ENCODE data around the gene GNG11. TPM values are rescaled to one million over a fixed set of nuclear protein-coding genes. Genes with fewer than 3 reads are reported as not detected.

Gene GNG11
- total RNA-seq, 2 experiments from 2014 or later, result not detected

DNA sequence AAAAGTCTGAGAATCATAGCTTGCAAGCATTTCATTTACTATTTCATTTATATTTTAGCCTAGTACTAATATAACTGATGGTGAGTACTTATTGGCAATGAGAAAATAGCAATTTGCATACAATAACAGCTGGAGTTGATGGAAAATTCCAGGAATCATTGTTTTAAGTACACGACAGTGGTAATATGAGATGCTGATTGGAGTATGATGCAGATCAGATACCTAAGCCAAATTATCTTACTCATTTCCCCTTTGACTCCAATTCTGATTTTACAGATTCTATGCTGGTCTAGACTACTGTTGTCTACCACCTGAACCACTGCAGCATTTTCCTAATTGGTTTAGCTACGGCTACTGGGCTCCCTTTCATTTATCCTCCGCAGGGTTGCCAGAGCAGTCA, 36.7 kb downstream of the GNG11 start:
- H3K4me3 Mint-ChIP-seq, result no peak overlapping the region
- no peak overlapping the region for H3K27ac Mint-ChIP-seq
- no peaks in the 10 kb centered on the region for H3K36me3 Mint-ChIP-seq (ENCODE audit: low read depth)
- CTCF ChIA-PET, result no interaction called here
- no peak for ATAC-seq
- intact Hi-C loops (cut with DNase I, micrococcal nuclease), result no loop called here
- no peaks in the 10 kb centered on the region for H3K27me3 Mint-ChIP-seq
- H3K4me1 Mint-ChIP-seq, result no peaks in the 10 kb centered on the region
- POLR2A ChIA-PET, result no interaction called here
- H3K9me3 Mint-ChIP-seq (ENCODE audit: low read depth), result no peaks in the 10 kb centered on the region
- DNase-seq, result no peak

DNA sequence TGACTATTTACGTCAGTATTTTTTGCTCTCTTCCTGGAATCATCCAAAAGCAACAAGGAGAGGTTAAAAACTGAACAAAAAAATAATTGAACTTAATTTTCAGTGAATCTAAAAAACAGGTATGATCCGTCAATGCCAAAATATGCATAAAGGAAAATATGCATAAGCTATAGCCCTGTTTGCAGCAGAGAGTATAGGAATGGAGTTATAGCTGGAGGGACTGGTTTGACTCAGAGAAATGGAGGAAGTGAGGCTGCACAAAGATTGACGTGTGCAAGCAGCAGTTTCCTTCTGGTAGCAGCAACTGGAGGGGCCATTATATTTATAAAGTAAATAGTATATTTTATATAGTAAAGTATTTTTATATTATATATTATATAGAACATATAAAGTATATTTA, 37.1 kb downstream of the GNG11 start:
- ChIA-PET CTCF (no interaction called here), POLR2A (no interaction called here)
- no peaks in the 10 kb centered on the region for H3K27me3 Mint-ChIP-seq
- H3K4me1 Mint-ChIP-seq, result no peaks in the 10 kb centered on the region
- H3K36me3 Mint-ChIP-seq (ENCODE audit: low read depth), result no peaks in the 10 kb centered on the region
- no peak overlapping the region for H3K4me3 Mint-ChIP-seq
- no peaks in the 10 kb centered on the region for H3K9me3 Mint-ChIP-seq (ENCODE audit: low read depth)
- no peak overlapping the region for H3K27ac Mint-ChIP-seq
- intact Hi-C loops (cut with DNase I, micrococcal nuclease), result no loop called here
- ATAC-seq (no peak), DNase-seq (no peak)

DNA sequence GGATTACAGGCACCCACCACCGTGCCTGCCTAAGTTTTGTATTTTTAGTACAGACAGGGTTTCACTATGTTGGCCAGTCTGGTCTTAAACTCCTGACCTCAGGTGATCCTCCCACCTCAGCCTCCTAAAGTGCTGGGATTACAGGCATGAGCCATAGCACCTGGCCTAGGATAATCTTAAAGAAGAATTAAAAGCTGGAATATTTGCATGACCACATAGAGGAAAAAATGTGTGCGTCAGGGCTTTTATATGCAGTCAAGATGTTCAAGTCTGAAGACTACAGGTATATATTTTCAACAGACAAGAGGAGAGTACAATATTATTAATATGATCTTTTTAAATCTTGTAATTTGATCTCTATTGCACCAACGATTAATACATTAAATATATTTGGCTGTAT, 39.5 kb downstream of the GNG11 start:
- ATAC-seq, result no peak
- no peak overlapping the region for H3K27ac Mint-ChIP-seq
- intact Hi-C loops (cut with DNase I, micrococcal nuclease), result no loop called here
- H3K4me3 Mint-ChIP-seq, result no peak overlapping the region
- CTCF ChIA-PET, result no interaction called here
- no peaks in the 10 kb centered on the region for H3K9me3 Mint-ChIP-seq (ENCODE audit: low read depth)
- no peaks in the 10 kb centered on the region for H3K4me1 Mint-ChIP-seq
- no peaks in the 10 kb centered on the region for H3K36me3 Mint-ChIP-seq (ENCODE audit: low read depth)
- no peak for DNase-seq
- no peaks in the 10 kb centered on the region for H3K27me3 Mint-ChIP-seq
- POLR2A ChIA-PET, result no interaction called here

DNA sequence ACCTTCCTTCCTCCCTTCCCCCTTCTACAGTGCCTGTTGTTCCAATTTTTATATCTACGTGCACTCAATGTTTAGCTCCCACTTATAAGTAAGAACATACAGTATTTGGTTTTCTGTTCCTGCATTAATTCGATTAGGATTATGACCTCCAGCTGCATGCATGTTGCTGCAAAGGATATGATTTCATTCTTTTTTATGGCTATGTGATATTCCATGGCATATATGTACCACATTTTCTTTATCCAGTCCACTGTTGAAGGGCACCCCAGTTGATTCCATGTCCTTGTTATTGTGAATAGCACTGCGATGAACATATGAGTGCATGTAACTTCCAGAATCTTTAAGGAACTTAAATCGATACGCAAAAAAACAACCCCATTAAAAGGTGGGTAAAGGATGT, 42.7 kb downstream of the GNG11 start:
- no peaks in the 10 kb centered on the region for H3K4me1 Mint-ChIP-seq
- DNase-seq (no peak), ATAC-seq (no peak)
- intact Hi-C loops (cut with DNase I, micrococcal nuclease), result no loop called here
- no peak overlapping the region for H3K4me3 Mint-ChIP-seq
- H3K27me3 Mint-ChIP-seq, result no peaks in the 10 kb centered on the region
- ChIA-PET POLR2A (no interaction called here), CTCF (no interaction called here)
- H3K9me3 Mint-ChIP-seq (ENCODE audit: low read depth), result no peaks in the 10 kb centered on the region
- H3K27ac Mint-ChIP-seq, result no peak overlapping the region
- no peaks in the 10 kb centered on the region for H3K36me3 Mint-ChIP-seq (ENCODE audit: low read depth)

DNA sequence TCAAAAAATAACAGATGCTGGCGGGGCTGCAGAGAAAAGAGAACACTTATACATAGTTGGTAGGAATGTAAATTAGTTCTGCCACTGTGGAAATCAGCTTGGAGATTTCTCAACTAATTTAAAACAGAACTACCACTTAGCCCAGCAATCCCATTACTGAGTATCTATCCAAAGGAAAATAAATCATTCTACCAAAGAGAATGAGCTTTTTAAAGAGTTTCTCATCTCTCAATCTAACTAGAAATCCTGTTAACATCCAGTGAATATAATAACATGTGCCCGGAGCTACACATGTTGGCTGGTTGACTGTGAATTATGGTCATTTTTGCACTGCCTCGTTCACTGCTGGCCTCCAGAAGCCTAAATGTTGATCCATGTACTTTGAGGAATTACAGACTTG, 43.3 kb downstream of the GNG11 start:
- intact Hi-C loops (cut with DNase I, micrococcal nuclease), result no loop called here
- no peaks in the 10 kb centered on the region for H3K9me3 Mint-ChIP-seq (ENCODE audit: low read depth)
- CTCF ChIA-PET, result no interaction called here
- no peak overlapping the region for H3K4me3 Mint-ChIP-seq
- DNase-seq, result no peak
- no peak overlapping the region for H3K27ac Mint-ChIP-seq
- POLR2A ChIA-PET, result no interaction called here
- H3K4me1 Mint-ChIP-seq, result no peaks in the 10 kb centered on the region
- H3K36me3 Mint-ChIP-seq (ENCODE audit: low read depth), result no peaks in the 10 kb centered on the region
- no peaks in the 10 kb centered on the region for H3K27me3 Mint-ChIP-seq
- ATAC-seq, result no peak

DNA sequence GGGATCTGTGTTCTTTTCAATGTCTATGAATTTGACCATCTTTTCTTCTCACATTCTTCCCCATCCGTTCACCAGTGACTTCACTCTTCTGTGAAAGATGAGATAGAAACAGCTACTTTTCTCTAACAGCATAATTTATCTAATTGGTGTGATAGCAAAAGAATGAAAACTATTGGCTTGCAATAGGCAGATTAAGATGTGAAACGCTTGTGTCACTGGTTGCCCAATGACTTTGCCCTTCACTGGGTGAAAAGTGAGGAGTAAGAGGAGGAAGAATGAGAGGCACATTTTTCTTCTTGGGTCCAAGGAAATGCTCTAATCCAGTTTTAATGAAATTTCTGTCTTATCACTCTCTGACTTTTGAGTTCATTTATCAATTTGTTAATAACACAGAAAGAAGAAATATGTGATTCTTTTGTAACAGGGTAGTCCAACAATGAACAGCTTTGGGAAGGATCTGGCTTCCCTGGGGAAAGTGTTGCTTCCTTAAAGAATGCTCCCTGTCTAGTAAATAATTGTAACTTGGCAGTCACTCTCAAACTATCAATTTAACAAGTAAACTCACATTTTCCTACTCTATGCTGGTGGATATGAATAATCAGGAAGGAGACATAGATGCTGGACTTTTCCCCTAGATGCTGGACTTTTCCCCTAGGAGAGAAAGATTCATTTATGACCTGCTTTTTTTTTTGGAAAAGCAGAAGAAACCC, 47.5 kb downstream of the GNG11 start:
- CTCF ChIA-PET, result no interaction called here
- POLR2A ChIA-PET, result no interaction called here

DNA sequence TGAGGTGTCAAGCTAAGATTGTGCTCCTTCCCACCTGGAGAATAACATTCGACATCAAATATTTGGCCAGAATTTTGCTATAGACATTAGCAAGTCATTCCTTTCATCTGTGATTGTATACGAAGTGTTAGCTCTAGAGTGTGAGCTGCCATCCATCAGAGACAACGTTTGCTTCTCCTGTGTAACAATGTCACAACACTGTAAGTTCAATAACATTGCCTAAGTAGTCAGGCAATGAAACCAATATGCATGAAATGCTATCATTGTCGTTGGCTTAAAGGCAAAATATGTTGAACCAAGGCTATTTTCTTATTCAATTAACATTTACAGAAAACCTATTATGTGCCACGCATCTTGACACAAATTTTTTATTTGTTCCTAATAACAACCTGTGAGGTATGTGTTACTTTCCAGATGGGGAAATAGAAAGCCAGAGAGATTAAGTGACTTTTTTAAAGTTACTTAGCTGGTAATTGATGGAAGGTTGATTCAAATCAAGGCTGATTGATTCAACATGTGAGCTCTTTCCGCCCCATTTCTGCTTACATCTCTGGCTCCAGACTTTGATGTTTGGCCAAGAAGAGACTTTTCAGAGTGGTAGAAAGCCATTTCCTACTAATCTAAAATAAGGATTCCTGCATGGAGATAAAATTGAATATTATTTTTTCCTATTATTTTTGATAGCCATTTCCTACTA, 50.6 kb downstream of the GNG11 start:
- intact Hi-C loops (cut with DNase I, micrococcal nuclease), result no loop called here
- H3K4me3 Mint-ChIP-seq, result no peak overlapping the region
- no peaks in the 10 kb centered on the region for H3K9me3 Mint-ChIP-seq (ENCODE audit: low read depth)
- no peaks in the 10 kb centered on the region for H3K4me1 Mint-ChIP-seq
- H3K27me3 Mint-ChIP-seq, result no peaks in the 10 kb centered on the region
- H3K36me3 Mint-ChIP-seq (ENCODE audit: low read depth), result no peaks in the 10 kb centered on the region
- POLR2A ChIA-PET, result no interaction called here
- DNase-seq (no peak), ATAC-seq (no peak)
- H3K27ac Mint-ChIP-seq, result no peak overlapping the region
- CTCF ChIA-PET, result no interaction called here

More for the DNA sequence above, 47.5 kb downstream of the GNG11 start:
- intact Hi-C loops (cut with DNase I, micrococcal nuclease), result no loop called here
- Mint-ChIP-seq H3K4me1 (no peaks in the 10 kb centered on the region), H3K4me3 (no peak overlapping the region), H3K9me3 (ENCODE audit: low read depth) (no peaks in the 10 kb centered on the region), H3K36me3 (ENCODE audit: low read depth) (no peaks in the 10 kb centered on the region), H3K27me3 (no peaks in the 10 kb centered on the region), H3K27ac (no peak overlapping the region)
- ATAC-seq (no peak), DNase-seq (no peak)

DNA sequence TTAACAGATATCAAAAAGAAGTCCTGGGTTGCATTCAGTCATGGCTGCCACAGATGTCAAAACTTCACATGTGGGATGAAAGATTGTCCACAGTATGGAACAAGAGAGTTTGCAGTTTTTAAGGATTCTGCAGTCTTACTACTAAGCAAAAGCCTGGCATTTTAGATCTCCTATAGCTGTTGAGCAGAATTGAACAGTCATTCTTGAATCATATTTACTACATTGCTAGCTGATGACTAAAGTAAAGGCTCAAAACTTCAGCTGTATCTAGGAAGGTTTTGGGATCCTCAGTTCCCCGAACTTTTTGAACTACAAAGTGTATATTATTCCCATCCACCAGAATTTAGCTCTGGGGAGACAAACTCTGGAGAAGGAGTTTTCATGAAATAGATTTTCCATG, 51.6 kb downstream of the GNG11 start:
- no peaks in the 10 kb centered on the region for H3K4me1 Mint-ChIP-seq
- ChIA-PET CTCF (no interaction called here), POLR2A (no interaction called here)
- H3K4me3 Mint-ChIP-seq, result no peak overlapping the region
- intact Hi-C loops (cut with DNase I, micrococcal nuclease), result no loop called here
- no peaks in the 10 kb centered on the region for H3K9me3 Mint-ChIP-seq (ENCODE audit: low read depth)
- H3K27ac Mint-ChIP-seq, result no peak overlapping the region
- no peaks in the 10 kb centered on the region for H3K27me3 Mint-ChIP-seq
- ATAC-seq (no peak), DNase-seq (no peak)
- H3K36me3 Mint-ChIP-seq (ENCODE audit: low read depth), result no peaks in the 10 kb centered on the region

DNA sequence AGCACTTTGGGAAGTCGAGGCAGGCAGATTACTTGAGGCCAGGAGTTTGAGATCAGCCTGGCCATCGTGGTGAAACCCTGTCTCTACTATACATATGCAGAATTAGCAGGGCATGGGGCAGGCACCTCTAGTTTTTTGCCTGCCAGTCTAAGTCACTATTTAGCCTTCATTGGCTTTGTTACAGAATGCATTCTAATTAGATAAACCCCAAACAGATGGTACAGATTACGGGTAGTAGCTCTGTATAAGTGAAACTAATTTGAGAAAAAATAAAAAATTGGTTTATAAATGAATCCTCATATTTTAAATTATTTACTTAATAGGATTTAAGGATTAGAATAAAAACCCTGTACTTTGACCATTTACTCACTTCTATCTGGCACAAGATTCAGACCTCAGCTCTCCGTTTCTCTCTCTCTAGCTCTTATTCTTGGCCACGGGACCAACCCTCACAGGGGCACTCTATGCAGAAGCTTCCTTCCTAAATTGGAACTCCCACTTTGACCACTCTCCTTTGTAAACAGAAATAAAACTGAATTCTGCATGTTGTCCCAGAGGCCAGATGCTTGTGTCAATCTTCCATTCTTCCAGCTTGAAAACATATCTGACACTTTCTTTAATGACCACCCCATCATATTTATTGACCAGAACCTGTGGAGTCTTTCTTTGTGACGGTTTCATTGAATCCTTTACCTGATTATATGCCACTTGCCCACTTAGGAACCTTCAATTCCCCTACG, 55.8 kb downstream of the GNG11 start:
- Mint-ChIP-seq H3K9me3 (ENCODE audit: low read depth) (no peaks in the 10 kb centered on the region), H3K27me3 (no peaks in the 10 kb centered on the region), H3K4me3 (no peak overlapping the region), H3K27ac (no peak overlapping the region), H3K36me3 (ENCODE audit: low read depth) (no peaks in the 10 kb centered on the region), H3K4me1 (peaks cover 2% of the 10 kb centered on the region)
- ChIA-PET POLR2A (no interaction called here), CTCF (interaction anchor here (0.6 kb wide), 1 partner anchor 1228 kb away, joined by 3 read pairs; no protein-coding TSS in a partner anchor)
- no peak for DNase-seq
- no peak for ATAC-seq
- intact Hi-C loops (cut with DNase I, micrococcal nuclease), result no loop called here

Other genes with a start within 250 kb of the GNG11 start
- gene TFPI2, start 31.0 kb upstream of the GNG11 start, total RNA-seq, result not detected
- gene GNGT1, start 15.2 kb upstream of the GNG11 start, total RNA-seq, result not detected
- 10 to 100 TPM; 16.9 to 19.8 TPM for gene BET1, start 82.6 kb downstream of the GNG11 start, total RNA-seq